ENCODE data around the gene KCNQ1OT1.

DNA sequence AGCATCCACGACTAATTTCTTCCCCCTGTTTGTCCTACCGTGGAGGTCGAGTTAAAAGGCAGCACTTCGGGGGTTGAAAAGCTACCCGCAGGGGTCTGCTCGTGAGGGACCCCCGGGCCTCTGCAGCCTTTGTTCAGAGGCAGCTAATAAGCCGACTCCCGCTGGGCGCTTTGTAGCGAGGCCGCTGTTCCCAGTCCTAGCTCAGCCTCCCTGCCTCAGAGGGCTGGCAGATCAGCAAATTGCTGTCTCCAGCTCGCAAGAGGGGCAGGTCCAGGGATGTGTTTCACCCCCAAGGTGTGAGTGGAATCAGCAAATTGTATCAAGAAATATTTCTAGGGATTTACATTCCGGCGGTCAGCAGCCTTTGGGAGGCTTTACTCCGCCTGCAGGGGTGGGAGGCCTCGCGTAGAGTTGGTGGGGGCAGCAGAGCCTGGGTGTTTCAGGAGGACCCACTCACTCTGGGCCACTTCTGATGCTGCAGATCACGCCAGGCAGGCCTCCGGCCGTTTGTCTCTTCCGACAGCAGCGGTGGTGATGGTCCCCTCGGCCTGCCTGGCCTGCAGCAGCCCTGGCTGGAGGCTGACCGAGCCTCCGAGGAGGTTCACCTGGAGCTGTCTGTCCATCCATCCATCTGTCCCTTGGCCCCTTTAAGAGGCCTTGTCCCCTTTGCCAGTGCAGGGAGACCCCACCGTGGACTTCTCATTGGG lies 21.6 kb upstream of the KCNQ1OT1 start:
- TF ChIP-seq CTCF (IDR thresholded peaks at IDR 0.05; ENCODE audit: low read length) (no peak), EZH2phosphoT487 (IDR thresholded peaks at IDR 0.05; ENCODE audit: low read length) (no peak)
